ENCODE measurements around the gene ADGRV1.
"Not testable (repeated sequence)": the region's sequence is repeated elsewhere in the genome, so short reads cannot be mapped to it uniquely, and the experiment has no call there.

The ADGRV1 gene

DNA sequence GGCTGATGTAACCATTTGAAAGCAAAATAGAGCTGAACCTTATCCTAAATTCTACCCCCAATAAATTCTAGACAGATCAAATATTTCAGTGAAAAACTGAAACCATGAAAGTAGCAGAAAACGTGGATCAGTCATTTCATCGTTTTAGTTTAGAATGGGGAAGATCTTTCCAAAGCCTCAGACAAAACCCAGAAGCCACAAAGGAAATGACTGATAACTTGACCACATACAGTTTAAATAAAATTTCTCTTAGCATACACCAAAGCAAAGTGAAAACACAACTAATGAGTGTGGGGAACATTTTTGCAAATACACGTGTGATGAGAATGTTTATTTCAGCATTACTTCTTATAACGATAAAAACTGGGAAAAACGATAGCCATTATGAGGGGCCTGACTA is 284.8 kb downstream of the ADGRV1 start:
- DNase-seq: no peak

DNA sequence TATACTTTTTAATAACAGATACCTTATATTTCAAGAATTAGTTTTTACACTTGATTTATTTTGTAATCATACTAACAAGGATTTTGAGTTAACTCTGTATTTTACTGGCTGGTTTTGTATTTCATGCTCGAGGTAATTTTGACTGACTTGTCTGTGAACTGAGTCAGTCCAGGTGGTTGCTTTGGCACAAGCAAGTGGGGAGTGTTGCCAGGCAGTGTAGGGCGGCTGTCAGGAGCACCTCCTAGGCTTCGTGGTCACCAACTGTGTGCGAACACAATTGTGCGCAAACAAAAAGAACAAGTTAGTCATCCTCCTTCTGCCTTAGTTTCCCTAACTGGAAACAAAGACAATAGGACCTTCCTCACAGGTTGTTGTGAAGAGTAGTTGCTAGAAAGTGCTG is 286.3 kb downstream of the ADGRV1 start:
- no peak for DNase-seq

DNA sequence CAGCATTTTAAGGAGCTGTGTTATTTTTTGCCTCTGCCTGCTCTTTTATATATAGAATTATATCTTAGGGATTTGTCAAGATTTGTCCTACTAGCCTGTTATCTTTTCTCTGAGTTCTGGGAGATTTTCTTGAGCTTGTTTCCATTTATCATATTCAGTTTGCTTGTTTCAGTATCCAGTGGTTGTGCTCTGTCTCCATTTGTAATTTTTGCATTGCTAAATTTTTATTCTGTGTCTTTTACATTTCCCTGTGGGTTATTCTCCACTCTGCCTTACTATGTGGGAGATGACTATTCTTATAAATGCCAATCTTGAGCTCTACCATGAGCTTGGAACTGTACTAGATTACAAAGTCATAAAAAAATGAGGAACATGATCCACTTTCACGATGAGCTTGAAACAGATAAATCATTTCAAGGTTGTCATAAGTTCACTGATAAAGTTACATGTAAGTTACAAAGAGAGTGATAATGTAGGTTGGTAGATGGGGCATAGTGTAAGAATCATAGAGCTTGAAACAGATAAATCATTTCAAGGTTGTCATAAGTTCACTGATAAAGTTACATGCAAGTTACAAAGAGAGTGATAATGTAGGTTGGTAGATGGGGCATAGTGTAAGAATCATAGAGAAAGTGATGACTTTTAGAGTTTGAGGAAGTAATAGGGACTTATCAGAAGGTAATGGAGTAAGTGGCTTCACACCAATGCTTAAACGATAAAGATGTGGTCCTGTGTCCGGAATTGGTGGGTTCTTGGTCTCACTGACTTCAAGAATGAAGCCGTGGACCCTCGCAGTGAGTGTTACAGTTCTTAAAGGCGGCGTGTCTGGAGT is 287.3 kb downstream of the ADGRV1 start:
- DNase-seq: no peak

DNA sequence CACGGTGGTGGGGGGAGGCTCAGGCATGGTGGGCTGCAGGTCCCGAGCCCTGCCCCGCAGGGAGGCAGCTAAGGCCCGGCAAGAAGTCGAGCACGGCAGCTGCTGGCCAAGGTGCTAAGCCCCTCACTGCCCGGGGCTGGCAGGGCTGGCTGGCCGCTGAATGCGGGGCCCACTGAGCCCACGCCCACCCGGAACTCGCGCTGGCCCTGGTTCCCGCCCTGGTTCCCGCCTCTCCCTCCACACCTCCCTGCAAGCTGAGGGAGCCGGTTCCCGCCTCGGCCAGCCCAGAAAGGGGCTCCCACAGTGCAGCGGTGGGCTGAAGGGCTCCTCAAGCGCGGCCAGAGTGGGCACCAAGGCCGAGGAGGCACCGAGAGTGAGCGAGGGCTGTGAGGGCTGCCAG is 289.0 kb downstream of the ADGRV1 start:
- DNase-seq: not testable (repeated sequence)

DNA sequence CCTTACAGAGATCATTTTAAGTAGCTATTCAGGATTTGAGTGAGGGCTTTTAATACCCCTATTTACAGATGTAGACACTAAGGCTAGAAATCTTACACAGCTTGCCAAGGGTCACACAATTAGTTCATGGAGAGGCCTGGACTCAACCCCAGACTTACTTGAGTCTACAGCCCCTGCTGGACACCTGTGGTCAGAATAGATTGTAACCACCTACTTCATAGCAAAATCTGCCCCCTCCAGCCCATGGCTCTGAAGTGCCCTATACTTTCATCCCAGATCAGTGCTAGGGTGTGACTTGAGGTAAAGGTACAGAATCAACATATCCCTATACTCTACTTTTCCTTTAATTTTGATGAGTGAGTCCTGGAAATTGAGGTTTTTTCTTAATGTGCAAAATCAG is 291.3 kb downstream of the ADGRV1 start:
- DNase-seq: no peak

DNA sequence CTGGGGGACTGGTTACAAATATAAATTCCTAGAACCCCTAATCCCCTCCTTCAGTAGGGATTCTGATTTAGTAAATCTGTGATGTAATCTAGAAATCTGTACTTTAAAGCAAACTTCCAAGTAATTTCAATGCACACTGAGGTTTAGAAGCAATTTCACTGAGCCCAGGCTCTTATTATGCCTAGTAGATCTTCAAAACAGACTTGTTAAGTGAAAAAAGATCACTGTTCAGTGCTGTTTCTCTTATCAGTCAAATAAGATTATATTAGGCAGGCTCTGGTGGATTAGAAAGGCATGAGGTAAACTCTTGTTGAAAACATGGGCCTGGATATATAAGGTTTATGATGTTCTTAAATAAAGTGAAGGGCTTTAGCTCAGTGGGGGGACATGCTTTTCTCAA is 293.9 kb downstream of the ADGRV1 start:
- no peak for DNase-seq

DNA sequence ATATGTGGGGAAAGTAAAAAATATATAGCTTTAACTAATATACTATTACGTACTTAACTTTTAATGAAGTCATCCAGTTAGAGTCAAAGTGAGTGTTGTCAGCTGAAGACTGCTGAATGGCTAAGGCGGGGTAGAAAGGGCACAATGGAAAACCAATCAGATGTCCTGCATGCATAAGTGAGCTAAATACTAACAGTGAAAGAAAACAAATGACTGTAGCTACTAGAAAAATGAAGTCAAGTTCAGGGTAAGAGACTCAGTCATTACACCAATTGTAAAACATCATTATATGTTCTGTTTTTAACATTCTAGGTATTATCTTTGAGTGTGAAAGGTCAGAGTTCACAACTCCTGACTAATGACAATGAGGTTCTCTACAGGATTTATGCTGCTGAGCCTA is 295.2 kb downstream of the ADGRV1 start:
- DNase-seq: no peak

DNA sequence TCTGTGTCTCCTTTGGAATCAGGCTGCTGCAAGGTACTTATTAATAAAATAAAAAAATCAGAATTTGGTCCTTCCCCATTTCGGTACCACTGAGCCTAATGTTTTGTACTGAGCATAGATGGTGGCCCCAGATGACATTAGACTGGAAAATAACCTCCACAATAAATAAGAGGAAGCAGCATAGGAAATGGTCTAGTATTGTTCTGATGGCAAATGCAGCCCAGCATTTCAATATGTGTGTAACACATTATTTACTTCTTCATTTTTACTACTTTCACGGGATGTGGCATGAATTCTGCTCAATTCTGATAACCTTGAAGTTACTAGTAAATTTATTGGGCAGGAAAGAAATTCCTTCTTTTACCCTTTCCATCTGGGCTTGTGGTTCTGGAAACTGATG is 295.6 kb downstream of the ADGRV1 start:
- no peak for DNase-seq

DNA sequence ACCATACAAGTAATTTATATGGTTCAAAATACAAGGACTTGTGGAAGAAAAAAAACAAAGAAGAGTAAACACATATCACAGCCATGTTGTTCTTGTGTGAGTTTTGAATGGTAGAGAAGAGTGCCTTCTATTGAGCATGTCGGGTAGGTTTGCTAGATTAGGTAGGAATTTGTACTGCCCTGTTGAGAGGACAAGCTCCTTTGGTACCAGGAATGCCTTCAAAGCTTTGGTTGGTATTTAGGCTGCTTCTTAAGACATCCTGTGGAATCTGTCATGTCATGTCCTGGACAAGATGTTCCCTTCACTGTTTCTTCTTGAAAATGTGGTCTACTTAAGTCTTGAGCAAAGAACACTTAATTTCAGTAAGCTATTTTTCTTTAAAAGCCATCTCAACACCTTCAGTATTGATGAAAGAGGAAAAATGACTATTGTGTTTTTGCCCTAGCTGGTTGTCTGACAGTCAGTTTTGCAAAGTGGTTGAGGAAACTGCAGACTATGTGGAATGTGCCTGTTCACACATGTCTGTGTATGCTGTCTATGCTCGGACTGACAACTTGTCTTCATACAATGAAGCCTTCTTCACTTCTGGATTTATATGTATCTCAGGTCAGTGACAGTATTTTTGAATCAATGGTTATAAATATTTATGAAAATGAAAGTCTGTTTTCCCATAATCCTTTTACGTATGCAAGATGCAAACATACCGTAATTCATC is 296.9 kb downstream of the ADGRV1 start:
- no peak for DNase-seq

DNA sequence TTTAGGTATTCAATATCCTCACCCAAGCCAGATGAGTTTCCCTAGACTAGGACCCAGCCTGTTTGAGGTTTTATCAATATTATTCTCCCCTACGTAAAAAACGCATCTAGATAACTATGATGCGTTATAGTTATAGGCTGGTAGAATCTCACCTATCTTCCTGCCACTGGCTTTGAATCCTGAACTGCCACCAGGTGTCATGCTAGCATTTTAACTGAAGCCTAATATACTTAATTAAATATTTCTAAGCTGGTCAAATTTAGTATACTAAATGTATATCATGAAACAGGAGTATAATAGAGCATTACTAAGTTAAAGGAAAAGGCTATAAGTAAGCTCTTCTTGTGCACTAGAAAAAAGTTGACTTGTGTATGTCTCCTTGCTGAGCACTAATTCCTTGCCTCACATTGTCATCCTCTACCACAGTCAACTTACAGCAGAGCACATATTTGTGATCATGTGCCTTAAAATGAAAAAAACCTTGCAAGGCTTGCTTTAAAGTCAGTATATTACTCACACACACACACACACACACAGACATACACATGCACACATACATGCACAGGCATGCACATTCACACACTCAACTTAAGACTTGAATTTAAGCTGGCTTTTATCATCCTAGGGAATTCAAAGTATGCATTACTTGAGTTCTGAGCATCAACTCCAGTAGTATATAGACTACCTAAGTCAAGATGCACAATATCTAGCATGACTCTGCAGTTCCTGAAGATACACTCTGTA is 303.4 kb downstream of the ADGRV1 start:
- no peak for DNase-seq

DNA sequence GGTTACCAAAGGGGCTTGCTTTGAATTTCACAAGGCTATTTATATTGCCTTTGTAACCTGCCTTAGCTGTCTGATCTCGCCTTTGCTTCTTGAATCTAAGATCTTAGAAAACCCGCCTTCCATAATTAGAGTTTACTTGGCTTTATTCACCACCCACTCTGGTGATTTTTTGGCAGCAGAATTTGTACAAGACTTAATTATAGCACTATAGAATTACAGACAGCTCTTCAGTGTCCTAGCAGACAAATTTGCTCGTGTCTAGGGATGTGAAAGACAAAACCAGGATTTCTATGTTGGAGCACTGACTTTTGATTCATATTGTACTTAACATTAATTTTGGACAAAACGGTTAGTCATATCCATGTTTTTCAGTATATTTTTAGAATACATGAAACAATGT is 306.6 kb downstream of the ADGRV1 start:
- DNase-seq: no peak

DNA sequence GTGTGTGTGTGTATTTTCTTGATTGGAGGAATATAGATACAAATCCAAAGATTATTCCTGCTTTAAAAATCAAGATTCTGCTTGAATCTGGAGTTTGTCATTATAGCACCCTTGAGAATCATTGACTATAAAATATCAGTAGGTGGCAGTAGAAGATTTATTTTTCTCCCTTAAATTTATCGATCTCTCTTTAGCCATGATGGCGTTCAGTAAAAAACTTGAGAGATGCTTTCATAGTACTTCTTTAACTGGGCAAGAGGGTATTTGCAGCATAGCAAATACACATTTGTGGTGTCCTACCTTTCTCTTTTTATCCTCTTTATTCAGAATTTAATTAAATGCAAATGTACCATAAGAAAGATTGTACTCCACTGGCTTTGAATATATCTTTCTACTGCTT is 307.7 kb downstream of the ADGRV1 start:
- no peak for DNase-seq

DNA sequence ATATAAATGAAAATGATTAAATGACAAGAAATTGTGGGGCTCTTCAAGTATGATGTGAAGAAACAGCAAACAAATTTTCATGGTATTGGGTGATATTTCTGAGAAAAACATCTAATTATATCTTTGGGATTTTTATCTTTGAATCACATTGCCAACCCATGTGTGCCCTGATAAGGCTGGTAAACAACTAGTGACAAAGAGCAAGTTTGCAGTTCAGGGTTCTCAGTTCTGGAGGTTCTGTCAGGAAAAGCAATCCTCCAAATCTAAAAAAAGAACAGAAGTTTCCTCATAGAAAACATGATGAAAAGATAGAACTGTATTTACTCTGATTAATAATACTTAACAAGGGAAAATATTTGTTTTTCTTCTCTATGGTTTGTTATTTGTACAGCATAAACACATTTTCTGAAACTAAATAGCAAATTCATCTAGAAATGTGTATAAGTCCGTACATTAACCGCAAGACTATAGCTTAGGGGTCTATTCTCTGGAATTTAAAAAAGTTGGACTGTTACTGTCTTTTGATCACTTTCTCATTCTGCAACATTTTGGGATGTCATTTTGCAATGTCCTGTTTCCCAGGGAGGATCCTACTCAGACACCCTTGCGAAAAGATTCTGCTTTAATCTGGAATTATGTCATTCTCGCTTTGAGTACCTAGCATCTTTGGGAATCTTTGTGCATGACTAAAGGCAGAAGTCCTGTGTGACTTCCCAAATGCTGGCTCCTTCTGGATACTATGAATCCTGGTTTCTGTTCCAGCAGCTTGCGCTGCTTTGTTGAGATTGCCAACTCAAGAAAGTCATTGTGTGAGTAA is 308.5 kb downstream of the ADGRV1 start:
- no peak for DNase-seq

DNA sequence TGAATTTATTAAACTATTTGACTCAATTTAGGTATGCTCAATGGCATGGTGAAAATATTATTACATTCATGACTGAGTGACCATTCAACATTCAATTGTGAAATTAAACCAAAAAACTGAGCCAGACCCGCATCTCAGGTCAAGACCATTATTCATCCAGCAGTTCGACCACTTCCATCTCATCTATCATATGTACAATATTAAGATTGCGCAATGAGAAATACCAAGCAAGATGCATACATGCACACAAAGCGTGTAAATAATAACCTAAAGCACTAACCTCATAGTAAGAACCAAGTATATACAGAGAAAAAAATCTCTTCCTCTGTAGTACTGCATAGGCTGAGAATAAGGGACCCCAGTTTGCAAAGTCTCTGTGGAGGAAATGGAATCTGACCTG is 310.2 kb downstream of the ADGRV1 start:
- no peak for DNase-seq

DNA sequence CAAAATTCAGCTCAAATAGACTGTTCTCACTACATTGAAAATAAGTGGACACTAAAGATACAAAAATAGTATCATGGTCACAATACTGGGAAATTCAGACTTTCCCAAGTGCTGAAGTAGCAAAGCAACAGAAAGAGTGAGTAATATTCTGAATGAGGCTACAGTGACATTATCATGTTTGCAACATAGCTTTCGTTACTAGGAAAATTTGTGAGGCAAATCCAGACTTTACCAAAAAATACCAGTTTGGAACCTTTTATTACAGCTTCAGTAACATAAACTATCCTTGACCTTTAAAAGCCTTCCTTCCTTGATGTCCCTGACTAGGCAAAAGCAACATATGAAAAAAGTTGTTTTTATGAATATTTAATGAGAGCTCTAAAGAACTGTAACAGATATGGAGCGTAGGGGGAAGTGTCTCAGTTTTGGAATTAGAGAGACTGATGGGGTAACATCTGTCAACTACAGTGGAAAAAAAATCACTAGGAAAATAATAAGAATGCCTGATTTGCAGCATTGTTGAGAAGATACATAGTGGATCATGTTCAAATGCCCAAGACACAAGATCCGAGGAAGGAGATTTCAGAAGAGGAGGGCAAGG is 312.9 kb downstream of the ADGRV1 start:
- DNase-seq: no peak

DNA sequence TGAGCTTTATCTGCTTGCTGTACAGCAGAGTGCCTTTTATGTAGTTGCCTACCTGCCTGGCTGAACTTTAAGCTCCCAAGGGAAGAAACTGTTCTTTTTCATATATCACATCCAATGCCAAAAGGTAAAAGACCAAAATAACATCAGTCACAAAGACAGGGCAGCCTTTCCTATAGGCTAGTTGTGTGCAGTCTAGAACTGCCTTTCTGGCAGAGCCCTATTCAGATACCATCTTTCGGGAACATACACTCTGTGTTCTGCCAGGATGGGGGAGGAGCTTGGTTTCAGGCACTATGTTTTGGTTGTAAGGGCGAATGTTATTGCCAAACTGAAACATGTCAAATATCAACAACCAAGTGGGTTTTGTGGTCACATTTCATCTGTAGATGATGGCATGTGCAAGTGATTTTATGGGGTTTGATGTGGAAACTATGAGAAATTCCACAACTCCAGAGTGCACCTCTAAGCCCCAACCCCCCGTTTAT is 314.5 kb downstream of the ADGRV1 start:
- peak; percentile 30 for DNase-seq

DNA sequence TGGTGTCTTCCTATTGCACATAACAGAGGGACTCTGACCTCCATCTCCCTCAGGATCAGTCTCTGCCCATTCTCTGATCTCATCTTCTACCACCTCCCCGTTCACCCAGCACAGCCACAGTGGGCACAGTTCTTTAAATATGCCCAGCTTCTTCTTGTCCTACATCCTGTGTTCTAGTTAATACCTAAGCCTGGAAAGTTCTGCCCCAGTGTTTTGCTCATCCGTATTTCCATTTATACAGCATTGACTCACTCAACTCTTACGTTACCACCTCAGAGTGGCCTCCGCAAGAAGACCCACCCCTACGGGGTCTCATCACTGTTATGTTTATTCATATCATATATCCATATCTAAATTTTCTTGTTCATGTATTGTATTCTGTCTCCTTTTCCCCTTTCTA is 315.5 kb downstream of the ADGRV1 start:
- no peak for DNase-seq

DNA sequence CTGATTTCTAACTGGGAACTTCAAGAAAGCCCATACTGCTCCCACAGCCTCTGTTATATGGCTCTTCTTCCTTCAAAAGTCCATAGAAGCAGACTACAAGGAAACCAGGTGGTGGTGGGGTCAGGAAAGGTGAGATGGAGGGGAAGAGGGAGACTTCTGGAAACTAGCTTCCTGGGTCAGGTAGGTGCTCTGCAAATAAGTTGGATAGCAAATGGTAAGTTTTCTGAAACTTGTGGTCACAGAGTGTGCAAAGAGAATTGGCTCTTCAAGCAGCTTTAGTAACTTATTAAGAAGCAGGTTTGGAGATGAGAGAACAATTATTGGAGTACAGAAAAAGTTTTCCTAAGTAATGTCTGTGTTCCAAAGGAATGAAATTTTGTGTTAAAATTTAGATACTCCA is 316.9 kb downstream of the ADGRV1 start:
- no peak for DNase-seq

DNA sequence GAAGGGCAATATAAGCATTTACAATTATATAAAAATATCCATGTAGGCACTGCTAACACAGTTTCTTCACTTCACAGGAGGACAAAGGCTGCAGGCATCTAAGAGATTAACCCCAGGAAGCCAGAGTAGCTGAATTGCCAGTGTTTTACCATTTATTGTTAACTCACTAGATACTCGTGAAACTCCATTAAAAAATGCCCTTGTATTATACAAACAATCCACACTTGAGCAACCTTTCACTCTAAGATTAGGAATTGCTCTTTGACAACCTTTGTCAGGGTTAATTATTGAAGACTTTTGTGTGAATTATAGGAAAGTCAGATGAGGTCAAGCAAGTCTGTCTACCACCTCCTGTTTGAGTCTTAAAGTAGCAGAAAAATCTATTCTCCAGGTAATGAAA is 317.8 kb downstream of the ADGRV1 start:
- DNase-seq: no peak

DNA sequence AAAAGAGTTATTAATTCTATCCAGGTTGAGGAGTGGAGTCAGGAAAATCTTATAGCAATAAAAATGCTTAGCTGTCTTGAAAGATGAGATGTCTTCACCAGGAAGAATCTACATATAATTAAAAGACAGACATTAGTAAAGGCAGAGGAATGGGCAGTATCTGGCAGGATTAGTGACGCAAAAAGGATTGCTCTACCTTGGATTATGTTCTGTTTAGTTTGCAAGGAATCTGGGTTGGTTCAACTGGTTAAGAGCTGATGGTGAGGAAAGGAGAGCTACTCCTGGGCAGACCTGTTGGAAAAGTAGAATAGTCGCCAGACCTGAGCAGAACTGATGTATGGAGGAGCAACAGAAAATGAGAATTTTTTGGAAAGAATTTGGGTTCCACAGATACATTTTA is 318.5 kb downstream of the ADGRV1 start:
- DNase-seq: no peak

DNA sequence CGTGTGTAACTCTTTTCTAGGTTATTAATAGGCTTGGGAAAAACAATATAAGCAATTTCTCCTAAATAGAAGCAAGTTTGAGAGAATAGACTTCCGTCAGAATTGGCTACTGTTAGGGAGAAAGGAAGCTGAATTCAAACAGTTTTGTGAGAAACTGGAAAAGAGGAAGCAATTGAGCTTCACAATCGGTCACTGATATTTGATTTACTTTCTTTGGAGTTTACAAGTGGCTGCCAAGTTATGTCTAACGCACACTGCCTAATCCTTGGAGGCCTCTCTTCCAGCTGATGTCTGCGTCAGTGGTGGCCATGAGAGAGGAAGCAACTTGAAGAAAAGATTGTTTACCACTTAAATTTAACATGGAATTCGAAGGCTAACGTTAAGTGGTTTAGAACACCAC is 319.5 kb downstream of the ADGRV1 start:
- no peak for DNase-seq

DNA sequence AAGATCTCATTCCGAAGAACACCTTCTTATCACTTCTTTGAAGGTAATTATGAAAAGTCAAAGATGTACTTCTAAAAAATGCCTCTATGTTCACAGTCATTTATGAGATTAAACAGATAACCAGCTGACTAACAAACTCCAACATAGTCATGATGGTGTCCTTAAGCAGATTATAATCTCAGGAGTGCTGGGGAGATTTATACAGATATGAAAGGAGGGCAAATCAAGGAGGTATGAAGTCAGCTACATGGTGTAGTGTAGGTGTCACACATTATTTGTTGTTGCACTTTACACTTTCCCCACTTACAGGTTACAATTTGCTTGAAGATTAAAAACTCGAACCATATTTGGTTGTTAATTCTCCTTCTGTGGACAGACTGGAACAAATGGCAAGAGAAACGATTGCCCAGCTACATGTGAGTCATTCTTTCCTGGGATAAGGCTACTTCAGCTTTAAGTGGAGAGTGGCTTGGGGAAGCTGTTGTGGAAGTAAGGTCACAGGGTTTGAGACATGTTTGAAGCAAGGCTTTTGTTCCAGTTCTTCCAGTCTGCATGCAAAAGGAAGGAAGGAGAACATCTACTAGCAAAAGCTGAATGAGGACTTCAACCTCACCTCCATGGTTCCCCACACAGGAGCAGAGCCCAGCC is 320.1 kb downstream of the ADGRV1 start:
- DNase-seq: no peak
